GM18907 (cell line): ENCODE data around the gene SAMD8.
"Not testable (repeated sequence)": the region's sequence is repeated elsewhere in the genome, so short reads cannot be mapped to it uniquely, and the experiment has no call there.

Source experiments
- ATAC-seq: cut with Tn5 transposase; IDR thresholded peaks from one replicate; pipeline ENCODE4 v1.9.1; 2021; ENCODE audit warnings: mild to moderate bottlenecking, moderate library complexity; ENCODE audit not compliant: unreplicated experiment

SAMD8 gene

DNA sequence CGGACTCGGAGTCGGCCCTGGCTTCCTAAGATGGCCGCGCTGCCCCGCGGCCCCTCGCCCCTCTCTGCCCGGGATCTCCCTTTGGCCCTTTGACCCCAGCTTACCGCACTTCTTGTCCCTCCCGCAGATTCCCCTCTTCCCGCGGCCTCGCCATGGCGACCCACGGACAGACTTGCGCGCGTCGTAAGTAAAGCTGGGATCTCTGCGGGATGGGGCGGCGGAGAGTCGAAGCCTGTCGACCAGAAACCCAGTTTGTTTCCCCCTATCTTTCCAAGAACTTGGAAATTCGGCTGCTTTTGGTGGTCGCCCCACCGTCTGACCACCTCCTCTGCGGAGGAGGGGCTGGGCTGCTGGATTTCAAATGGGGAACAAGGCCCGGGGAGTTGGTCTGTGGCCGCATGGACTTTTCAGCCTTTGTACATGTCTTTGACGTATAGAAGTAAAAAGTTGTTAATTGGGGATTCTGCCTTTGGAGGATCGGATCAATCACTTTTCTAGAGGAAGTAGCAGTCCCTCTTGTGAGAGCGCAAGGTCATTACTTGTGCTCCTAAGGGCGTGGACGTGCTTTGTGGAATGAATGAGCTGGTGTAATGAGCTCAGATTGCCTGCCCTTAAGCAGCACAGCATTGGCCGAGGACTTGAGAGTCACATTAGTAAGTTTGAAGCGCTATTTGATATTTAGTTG, 99.7 kb downstream of the SAMD8 start:
- no peak for ATAC-seq

GRCh38 chr10:75212343-75212742, 100.9 kb downstream of the SAMD8 start:
- ATAC-seq: no peak

- ATAC-seq: no peak
These were observed 108.8 kb downstream of the SAMD8 start for GRCh38 chr10:75220274-75220673.

- not testable (repeated sequence) for ATAC-seq
These were observed 110.0 kb downstream of the SAMD8 start for GRCh38 chr10:75221492-75221891.

DNA sequence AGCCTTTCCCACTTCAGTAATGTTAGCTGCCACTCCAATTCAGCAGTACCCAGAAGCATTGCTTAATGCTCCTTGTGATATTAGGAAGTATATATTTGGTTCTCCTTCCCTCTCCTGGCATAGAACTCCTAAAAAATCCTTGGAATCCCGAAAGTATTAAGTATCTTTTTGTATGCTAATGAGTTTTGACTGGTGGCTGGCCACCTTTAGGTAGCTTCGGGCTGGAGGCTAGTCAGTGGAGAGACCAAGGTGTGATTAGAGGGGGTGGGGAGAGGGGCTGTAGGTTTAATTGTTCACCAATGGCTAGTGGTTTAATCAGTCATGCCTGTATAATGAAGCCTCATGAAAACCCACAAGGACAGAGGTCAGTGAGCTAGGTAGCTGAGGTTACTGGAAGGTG, 112.1 kb downstream of the SAMD8 start:
- ATAC-seq: no peak

GRCh38 chr10:75226095-75226494, 114.6 kb downstream of the SAMD8 start:
- no peak for ATAC-seq

- no peak for ATAC-seq
These were observed 115.2 kb downstream of the SAMD8 start for GRCh38 chr10:75226656-75227055.

- no peak for ATAC-seq
These were observed 116.8 kb downstream of the SAMD8 start for GRCh38 chr10:75228278-75228677.

DNA sequence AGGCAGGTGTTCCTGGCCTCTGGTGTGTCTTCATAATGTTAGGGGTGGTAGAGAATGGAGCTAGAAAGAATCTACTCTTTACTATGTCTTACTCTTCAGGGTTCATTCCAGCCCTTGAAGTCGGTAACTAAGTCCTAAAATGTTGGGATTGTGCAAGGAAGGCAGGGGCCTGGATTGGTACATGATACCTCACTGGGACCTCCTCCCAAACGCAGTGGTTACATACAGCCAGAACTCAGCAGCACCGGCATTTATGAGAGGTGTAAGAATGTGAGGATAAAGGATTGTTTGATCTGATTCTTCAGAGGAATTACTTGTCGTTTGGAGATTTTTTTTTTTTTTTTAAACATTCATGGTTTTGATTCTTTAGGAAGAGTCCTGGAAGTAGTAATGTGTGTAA, 117.4 kb downstream of the SAMD8 start:
- ATAC-seq: no peak

DNA sequence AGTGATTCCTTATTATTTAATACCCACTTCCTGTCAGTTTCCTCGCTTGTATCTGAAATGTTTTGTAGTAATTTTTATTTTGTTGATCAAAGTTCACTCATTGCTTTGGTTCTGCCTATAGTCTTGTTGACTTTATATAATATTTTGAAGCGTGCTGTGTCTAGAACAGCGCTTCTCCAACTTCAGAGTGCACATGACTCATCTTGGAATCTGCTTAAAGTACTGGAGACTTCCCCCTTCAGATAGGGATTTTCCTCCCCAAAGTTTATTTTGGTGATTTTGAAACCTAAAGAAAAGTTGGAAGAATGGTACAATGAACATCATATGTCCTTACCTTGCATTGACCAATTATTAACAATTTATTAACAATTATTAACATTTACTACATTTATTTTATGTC, 118.5 kb downstream of the SAMD8 start:
- no peak for ATAC-seq

DNA sequence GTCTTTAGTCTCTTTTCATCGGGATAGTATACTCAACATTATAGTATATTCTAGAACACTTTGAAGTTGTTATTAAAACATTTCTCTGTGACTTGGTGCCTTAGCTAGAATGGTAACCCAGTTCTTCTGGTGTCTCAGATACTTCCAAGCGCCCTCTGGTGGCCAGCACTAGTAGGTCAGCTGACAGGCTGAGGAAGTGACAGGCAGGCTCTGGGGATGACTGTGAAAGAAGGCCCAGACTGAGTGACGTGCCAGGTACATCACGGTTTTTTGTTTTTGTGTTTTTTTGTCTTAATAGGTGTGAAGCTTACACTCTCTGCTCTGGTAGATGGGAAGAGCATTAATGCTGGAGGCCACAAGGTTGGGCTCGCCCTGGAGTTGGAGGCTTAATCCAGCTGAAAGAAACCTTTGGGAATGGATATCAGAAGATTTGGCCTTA, 119.2 kb downstream of the SAMD8 start:
- peak; percentile 45 for ATAC-seq
